DMS79 treated with DMSO at 0.1 percent for 48 hours (cell line): Measurements from ENCODE around the gene GPR137B.

ENCODE experiments used
- DNase-seq: peaks from one replicate; lab custom pipeline; 2025; lab: John Stamatoyannopoulos, UW

GPR137B gene

GRCh38 chr1:236114076-236114747 is 28.1 kb upstream of the GPR137B start:
- no peak for DNase-seq

- DNase-seq: no peak
These were observed 24.6 kb upstream of the GPR137B start for GRCh38 chr1:236117710-236118109.

- no peak for DNase-seq
These were observed 22.3 kb upstream of the GPR137B start for GRCh38 chr1:236119943-236120484.

- DNase-seq: no peak
These were observed 21.6 kb upstream of the GPR137B start for GRCh38 chr1:236120721-236121153.

GRCh38 chr1:236122176-236122575 is 20.2 kb upstream of the GPR137B start:
- DNase-seq: no peak

GRCh38 chr1:236123563-236123962 is 18.8 kb upstream of the GPR137B start:
- DNase-seq: no peak

- no peak for DNase-seq
These were observed 17.4 kb upstream of the GPR137B start for GRCh38 chr1:236124965-236125364.

- DNase-seq: no peak
These were observed 15.3 kb upstream of the GPR137B start for GRCh38 chr1:236127045-236127444.

- no peak for DNase-seq
These were observed 13.6 kb upstream of the GPR137B start for GRCh38 chr1:236128646-236129178.

GRCh38 chr1:236129306-236129705 is 13.0 kb upstream of the GPR137B start:
- DNase-seq: no peak

GRCh38 chr1:236130372-236130771 is 12.0 kb upstream of the GPR137B start:
- DNase-seq: no peak

GRCh38 chr1:236131916-236132315 is 10.4 kb upstream of the GPR137B start:
- no peak for DNase-seq

GRCh38 chr1:236132420-236133046 is 9.8 kb upstream of the GPR137B start:
- no peak for DNase-seq

GRCh38 chr1:236133339-236133738 is 9.0 kb upstream of the GPR137B start:
- DNase-seq: no peak

GRCh38 chr1:236133802-236134201 is 8.5 kb upstream of the GPR137B start:
- no peak for DNase-seq

GRCh38 chr1:236137285-236137852 is 5.0 kb upstream of the GPR137B start:
- DNase-seq: no peak

- DNase-seq: no peak
These were observed 2.8 kb upstream of the GPR137B start for GRCh38 chr1:236139495-236139894.

GRCh38 chr1:236140705-236141446 is 1.5 kb upstream of the GPR137B start:
- DNase-seq: peak; percentile 55

- DNase-seq: peak; percentile 55
These were observed 689 bp upstream of the GPR137B start for GRCh38 chr1:236141447-236142252.

GRCh38 chr1:236143104-236143948 is 987 bp downstream of the GPR137B start:
- peak; percentile 19 for DNase-seq
